ENCODE data around the gene RNU6-7. TPM values are rescaled to one million over a fixed set of nuclear protein-coding genes. Genes with fewer than 3 reads are reported as not detected.

RNU6-7 gene
- total and polyA plus RNA-seq, 2 of the 13 experiments (the other 11 are each of a cell fraction or from before 2014, with no cell fraction given), result under 0.01 TPM; not detected in 1

GRCh38 chr14:32201816-32202490 lies at the start of gene RNU6-7 (continued):
- TF ChIP-seq THYN1 (CRISPR knock-in tag; IDR thresholded peaks at IDR 0.05; ENCODE audit: borderline replicate concordance, low read depth) (no peak), ZNF570 (CRISPR knock-in tag; IDR thresholded peaks at IDR 0.05; ENCODE audit: borderline replicate concordance) (no peak; the same call in 1 of the 2 replicates), ZNF224 (CRISPR knock-in tag; IDR thresholded peaks at IDR 0.05) (no peak; the same call in 1 of the 2 replicates), ZBTB2 (CRISPR knock-in tag; IDR thresholded peaks at IDR 0.05; ENCODE audit: low read depth) (no peak; the same call in none of the 2 replicates), ZNF292 (CRISPR knock-in tag; IDR thresholded peaks at IDR 0.05; ENCODE audit: borderline replicate concordance, low read depth) (no peak; the same call in 1 of the 2 replicates), STAG1 (CRISPR knock-in tag; IDR thresholded peaks at IDR 0.05) (no peak), CBFB (CRISPR knock-in tag; IDR thresholded peaks at IDR 0.05) (peak; percentile 10; the same call in 1 of the 2 replicates), FOXP4 (CRISPR knock-in tag; IDR thresholded peaks at IDR 0.05) (peak; percentile 77), SMAD3 (CRISPR knock-in tag; IDR thresholded peaks at IDR 0.05) (peak; percentile 67), NCOA5 (CRISPR knock-in tag; IDR thresholded peaks at IDR 0.05) (no peak), BORCS8-MEF2B (CRISPR knock-in tag; IDR thresholded peaks at IDR 0.05) (0 out of 2 replicates have a peak, but pooled peaks have one; percentile 9), ZNF142 (CRISPR knock-in tag; IDR thresholded peaks at IDR 0.05) (0 out of 2 replicates have a peak, but pooled peaks have one; percentile 26), BCLAF1 (IDR thresholded peaks at IDR 0.05) (no peak), ZNF441 (CRISPR knock-in tag; IDR thresholded peaks at IDR 0.05; ENCODE audit: borderline replicate concordance) (peak; percentile 72; the same call in 1 of the 2 replicates)
